Thymus (tissue), 11 donors: Measurements from ENCODE around the gene TXNRD3. TPM values are rescaled to one million over a fixed set of nuclear protein-coding genes. Genes with fewer than 3 reads are reported as not detected.
"Not testable (repeated sequence)": the region's sequence is repeated elsewhere in the genome, so short reads cannot be mapped to it uniquely, and the experiment has no call there.

Experiments
- DNase-seq, 9 donors: peaks; one replicate each; pipeline ENCODE4 v3.0.0-alpha.2; 2013; ENCODE audit warnings: low spot score in 9 of 9, low read depth in 6 of 9, missing footprints in 1 of 9
- H3K27ac ChIP-seq, 2 donors: one replicate each; pipeline ENCODE4 v1.5.1; 2013; ENCODE audit warnings: control low read depth in 1 of 2, low read depth in 1 of 2, low read length in 1 of 2, mild to moderate bottlenecking in 1 of 2, moderate library complexity in 1 of 2
- H3K27me3 ChIP-seq, 2 donors: one replicate each; pipeline ENCODE4 v1.5.1; 2013; ENCODE audit warnings: low read length in 1 of 2; ENCODE audit not compliant: control insufficient read depth in 2 of 2, insufficient read depth in 1 of 2
- H3K36me3 ChIP-seq, 2 donors: one replicate each; pipeline ENCODE4 v1.5.1; 2013; ENCODE audit warnings: low read length in 1 of 2, mild to moderate bottlenecking in 1 of 2, moderate library complexity in 1 of 2; ENCODE audit not compliant: control insufficient read depth in 2 of 2, insufficient read depth in 2 of 2
- H3K4me1 ChIP-seq, 2 donors: one replicate each; pipeline ENCODE4 v1.5.1; 2013; ENCODE audit warnings: low read length in 2 of 2; ENCODE audit not compliant: control insufficient read depth in 2 of 2, insufficient read depth in 2 of 2
- H3K4me3 ChIP-seq, 2 donors: one replicate each; pipeline ENCODE4 v1.5.1; 2013; ENCODE audit warnings: low read length in 2 of 2, control low read depth in 1 of 2, mild to moderate bottlenecking in 1 of 2
- H3K9me3 ChIP-seq, 2 donors: one replicate each; pipeline ENCODE4 v1.5.1; 2013; ENCODE audit warnings: low read length in 1 of 2, mild to moderate bottlenecking in 1 of 2; ENCODE audit not compliant: control insufficient read depth in 2 of 2, insufficient read depth in 1 of 2
- WGBS: extraction: QIAGEN DNeasy Blood & Tissue Kit; methylation state at CpG from one replicate; pipeline ENCODE4 v1.1.7; 2013; 5-methylcytosine and 5-hydroxymethylcytosine counted together
- polyA plus RNA-seq: library from polyadenylated mRNA; stranded (reverse); fragments of 200-250 nt; gene quantifications from one replicate; pipeline ENCODE4 v1.2.3, GENCODE V29; 2013
- total RNA-seq: library from RNA; stranded (reverse); fragments of 120-200 nt; gene quantifications from one replicate; pipeline ENCODE4 v1.2.4, GENCODE V29; 2013
- donor health status: healthy.

The TXNRD3 gene
- total and polyA plus RNA-seq, 2 donors: 9.9 to 11.9 TPM

- 57% methylated on average over 2 of the region's 2 CpGs for WGBS
- Histone ChIP-seq H3K4me1 (peaks cover 12 to 16% of the 10 kb centered on the region in 2 donors), H3K4me3 (no peak overlapping the region)
These were observed 24.9 kb downstream of the TXNRD3 start for GRCh38 chr3:126630020-126630419.

GRCh38 chr3:126625735-126626134, 29.2 kb downstream of the TXNRD3 start:
- whole genome bisulfite sequencing: 4% methylated on average over 3 of the region's 3 CpGs

More at GRCh38 chr3:126630020-126630419, 24.9 kb downstream of the TXNRD3 start:
- H3K36me3 ChIP-seq: peaks cover 3 to 6% of the 10 kb centered on the region in 2 donors
- peak overlapping the region in 1 of 2 donors; percentile 68 for H3K27ac ChIP-seq
- no peaks in the 10 kb centered on the region for H3K27me3 ChIP-seq
- DNase-seq: peak in 1 of 9 donors; percentile 59
- no peaks in the 10 kb centered on the region for H3K9me3 ChIP-seq

GRCh38 chr3:126622694-126623093, 32.2 kb downstream of the TXNRD3 start:
- no peak for DNase-seq
- Histone ChIP-seq H3K4me1 (peaks cover 7 to 12% of the 10 kb centered on the region in 2 donors), H3K4me3 (no peak overlapping the region), H3K36me3 (peaks cover 0 to 3% of the 10 kb centered on the region in 2 donors), H3K27ac (no peak overlapping the region), H3K27me3 (no peaks in the 10 kb centered on the region), H3K9me3 (no peaks in the 10 kb centered on the region)
- 100% methylated on average over 1 of the region's 1 CpG for WGBS

More at GRCh38 chr3:126625735-126626134, 29.2 kb downstream of the TXNRD3 start:
- peak in 1 of 9 donors; percentile 56 for DNase-seq
- Histone ChIP-seq H3K4me1 (peaks cover 17 to 21% of the 10 kb centered on the region in 2 donors), H3K27ac (peak overlapping the region in 1 of 2 donors; percentile 14)
- H3K36me3 ChIP-seq, H3K4me3 ChIP-seq, H3K27me3 ChIP-seq, H3K9me3 ChIP-seq: not testable (repeated sequence)

- no peak overlapping the region for H3K4me3 ChIP-seq
- 97% methylated on average over 2 of the region's 2 CpGs for WGBS
- no peaks in the 10 kb centered on the region for H3K9me3 ChIP-seq
- peaks cover 0 to 2% of the 10 kb centered on the region in 2 donors for H3K36me3 ChIP-seq
- DNase-seq: no peak
- peaks cover 10 to 14% of the 10 kb centered on the region in 2 donors for H3K4me1 ChIP-seq
- no peak overlapping the region for H3K27ac ChIP-seq
- H3K27me3 ChIP-seq: no peaks in the 10 kb centered on the region
These were observed 33.1 kb downstream of the TXNRD3 start for GRCh38 chr3:126621627-126622345.

GRCh38 chr3:126621171-126621570, 33.8 kb downstream of the TXNRD3 start:
- Histone ChIP-seq H3K9me3 (no peaks in the 10 kb centered on the region), H3K36me3 (no peaks in the 10 kb centered on the region), H3K27me3 (no peaks in the 10 kb centered on the region), H3K4me1 (peaks cover 7 to 10% of the 10 kb centered on the region in 2 donors), H3K4me3 (no peak overlapping the region), H3K27ac (no peak overlapping the region)
- 98% methylated on average over 1 of the region's 1 CpG for WGBS
- no peak for DNase-seq

GRCh38 chr3:126620738-126621137, 34.2 kb downstream of the TXNRD3 start:
- DNase-seq: no peak
- H3K9me3 ChIP-seq: no peaks in the 10 kb centered on the region
- H3K4me1 ChIP-seq: peaks cover 7 to 10% of the 10 kb centered on the region in 2 donors
- H3K27ac ChIP-seq: no peak overlapping the region
- WGBS: 95% methylated on average over 7 of the region's 7 CpGs
- H3K36me3 ChIP-seq: no peaks in the 10 kb centered on the region
- H3K27me3 ChIP-seq: no peaks in the 10 kb centered on the region
- no peak overlapping the region for H3K4me3 ChIP-seq

- DNase-seq: no peak
- H3K36me3 ChIP-seq: no peaks in the 10 kb centered on the region
- H3K9me3 ChIP-seq: no peaks in the 10 kb centered on the region
- H3K4me1 ChIP-seq: peaks cover 3 to 10% of the 10 kb centered on the region in 2 donors
- H3K27me3 ChIP-seq: no peaks in the 10 kb centered on the region
- H3K4me3 ChIP-seq: no peak overlapping the region
- no peak overlapping the region for H3K27ac ChIP-seq
These were observed 36.2 kb downstream of the TXNRD3 start for GRCh38 chr3:126618760-126619159.

GRCh38 chr3:126618021-126618420, 36.9 kb downstream of the TXNRD3 start:
- Histone ChIP-seq H3K36me3 (no peaks in the 10 kb centered on the region), H3K4me1 (peaks cover 8 to 15% of the 10 kb centered on the region in 2 donors), H3K9me3 (no peaks in the 10 kb centered on the region), H3K4me3 (no peak overlapping the region), H3K27me3 (no peaks in the 10 kb centered on the region), H3K27ac (no peak overlapping the region)
- WGBS: 73% methylated on average over 1 of the region's 1 CpG
- DNase-seq: no peak

- Histone ChIP-seq H3K36me3 (no peaks in the 10 kb centered on the region), H3K27ac (no peak overlapping the region), H3K9me3 (no peaks in the 10 kb centered on the region), H3K4me3 (no peak overlapping the region), H3K4me1 (peaks cover 12 to 16% of the 10 kb centered on the region in 2 donors), H3K27me3 (no peaks in the 10 kb centered on the region)
- no peak for DNase-seq
These were observed 37.4 kb downstream of the TXNRD3 start for GRCh38 chr3:126617571-126617970.
